Measurements from ENCODE around the gene BRSK2.

Gene BRSK2

DNA sequence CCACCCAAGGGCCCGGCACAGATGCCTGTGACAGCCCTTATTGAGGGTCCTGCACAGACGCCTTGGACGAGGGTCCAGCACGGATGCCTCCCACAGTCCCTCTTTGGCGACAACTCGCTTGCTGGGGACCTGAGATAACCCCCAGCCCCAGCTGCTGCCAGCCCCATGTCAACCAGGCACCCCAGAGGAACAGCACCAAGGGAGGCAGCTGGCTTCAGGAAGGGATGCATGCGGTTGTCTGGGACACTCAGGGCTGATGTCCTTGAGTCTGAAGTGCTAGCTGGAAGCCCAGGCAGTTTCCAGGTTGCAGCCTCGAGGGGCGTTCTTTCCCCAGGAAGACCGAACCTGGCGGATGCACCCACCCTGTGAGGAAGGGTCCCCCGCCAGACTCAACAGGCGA is 63.0 kb downstream of the BRSK2 start:
- DNase-seq (ENCODE audit: low read depth) = no peak

DNA sequence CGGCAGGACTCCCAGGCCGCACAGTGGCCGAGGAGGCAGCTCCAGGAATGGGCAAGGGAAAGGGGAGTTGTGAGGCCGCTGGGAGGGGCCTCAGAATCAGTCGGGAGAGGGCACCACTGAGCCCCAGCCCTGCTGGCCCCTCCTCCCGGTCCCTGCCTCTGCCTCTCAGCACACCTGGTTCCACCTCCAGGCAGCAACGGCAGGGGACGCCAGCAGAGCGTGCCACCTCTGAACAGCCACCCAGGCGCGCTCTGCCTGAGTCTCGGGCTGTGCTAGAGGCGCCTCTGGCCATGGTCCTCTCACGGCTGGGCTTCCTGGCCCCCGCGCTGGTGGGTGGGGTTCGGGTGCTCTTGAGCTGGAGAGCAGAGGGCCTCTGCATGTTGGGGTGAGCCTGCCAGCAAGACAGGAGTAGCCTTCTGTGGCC is 63.9 kb downstream of the BRSK2 start:
- DNase-seq (ENCODE audit: low read depth) = no peak

DNA sequence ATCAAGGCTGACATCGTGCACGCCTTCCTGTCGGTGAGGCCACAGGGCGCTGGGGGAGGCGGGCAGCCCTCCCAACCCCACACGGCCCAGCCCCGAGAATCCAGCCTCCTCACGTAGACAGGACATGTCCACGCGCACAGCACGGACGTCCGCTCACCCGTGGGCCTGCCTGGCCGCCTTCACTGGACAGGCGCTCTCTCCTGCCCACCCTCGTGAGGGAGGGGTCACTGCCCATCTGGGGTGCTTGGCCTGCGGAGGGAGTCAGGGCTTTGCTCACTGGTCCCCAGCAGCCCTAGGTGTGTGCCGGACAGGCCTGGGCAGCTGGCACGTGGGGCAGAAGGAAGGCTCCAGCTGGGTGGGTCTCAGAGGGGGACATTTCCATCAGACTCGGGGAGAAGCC is 64.8 kb downstream of the BRSK2 start:
- DNase-seq (ENCODE audit: low read depth) = no peak

DNA sequence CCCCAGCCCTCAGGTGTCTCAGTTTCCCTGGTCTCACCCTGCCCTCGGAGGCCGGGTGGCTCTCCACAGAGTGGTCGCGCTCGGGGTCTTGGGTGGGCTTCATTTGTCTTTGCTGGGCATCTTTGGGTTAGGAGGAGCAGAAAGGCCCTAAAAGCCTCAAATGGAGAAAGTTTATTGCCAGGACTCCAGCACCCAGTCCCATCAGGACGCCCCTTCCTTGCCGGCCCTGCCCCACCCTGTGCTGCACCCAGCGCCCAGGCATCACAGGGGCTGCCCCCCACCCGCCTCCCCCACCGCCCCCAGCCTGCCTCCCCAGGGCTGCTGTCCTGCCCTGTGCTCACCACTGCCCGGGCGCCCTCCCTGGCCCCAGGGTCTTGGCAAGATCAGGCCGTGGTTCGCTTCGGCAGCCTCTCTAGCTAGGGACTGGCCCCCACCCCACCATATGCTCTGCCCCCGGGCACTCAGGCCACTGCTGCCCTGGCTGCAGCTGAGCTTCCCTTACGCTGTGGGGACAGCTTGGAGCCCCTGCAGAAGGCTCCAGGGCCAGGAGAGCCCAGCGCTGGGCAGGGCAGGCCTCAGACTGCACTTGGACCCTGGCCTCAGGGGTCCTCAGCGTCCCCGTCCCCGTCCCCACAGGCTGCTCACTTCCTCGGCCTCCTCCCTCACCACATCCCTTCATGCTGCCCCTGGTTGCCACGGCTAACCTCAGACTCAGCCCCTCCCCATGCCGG is 65.5 kb downstream of the BRSK2 start:
- no peak for DNase-seq (ENCODE audit: low read depth)

DNA sequence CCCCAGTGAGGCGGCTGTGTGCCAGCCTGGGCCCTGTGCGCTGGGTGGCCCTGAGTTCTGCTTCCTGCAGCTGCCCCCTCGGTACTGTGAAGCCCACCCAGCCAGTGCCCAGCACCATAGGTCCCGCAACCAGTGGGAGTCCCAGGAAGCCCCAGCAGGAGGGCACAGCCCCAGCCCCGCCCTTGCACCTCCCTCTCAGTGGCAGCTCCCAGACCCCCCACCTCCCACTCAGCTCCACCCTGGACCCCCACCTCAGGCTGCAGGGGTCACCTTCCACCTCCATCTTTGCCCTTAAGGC is 66.0 kb downstream of the BRSK2 start:
- no peak for DNase-seq (ENCODE audit: low read depth)

DNA sequence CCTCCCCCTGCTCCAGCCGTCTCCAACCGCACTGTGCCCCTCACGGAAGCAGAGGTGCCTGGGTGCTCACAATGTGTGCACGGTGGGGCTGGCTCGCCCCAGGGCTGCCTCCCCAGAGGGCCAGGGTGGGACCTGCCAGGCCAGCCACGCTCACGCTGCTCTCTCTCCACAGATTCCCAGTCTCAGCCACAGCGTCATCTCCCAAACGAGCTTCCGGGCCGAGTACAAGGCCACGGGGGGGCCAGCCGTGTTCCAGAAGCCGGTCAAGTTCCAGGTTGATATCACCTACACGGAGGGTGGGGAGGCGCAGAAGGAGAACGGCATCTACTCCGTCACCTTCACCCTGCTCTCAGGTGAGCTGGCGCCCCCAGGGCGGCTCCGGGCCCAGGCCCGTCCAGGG is 66.4 kb downstream of the BRSK2 start:
- no peak for DNase-seq (ENCODE audit: low read depth)

DNA sequence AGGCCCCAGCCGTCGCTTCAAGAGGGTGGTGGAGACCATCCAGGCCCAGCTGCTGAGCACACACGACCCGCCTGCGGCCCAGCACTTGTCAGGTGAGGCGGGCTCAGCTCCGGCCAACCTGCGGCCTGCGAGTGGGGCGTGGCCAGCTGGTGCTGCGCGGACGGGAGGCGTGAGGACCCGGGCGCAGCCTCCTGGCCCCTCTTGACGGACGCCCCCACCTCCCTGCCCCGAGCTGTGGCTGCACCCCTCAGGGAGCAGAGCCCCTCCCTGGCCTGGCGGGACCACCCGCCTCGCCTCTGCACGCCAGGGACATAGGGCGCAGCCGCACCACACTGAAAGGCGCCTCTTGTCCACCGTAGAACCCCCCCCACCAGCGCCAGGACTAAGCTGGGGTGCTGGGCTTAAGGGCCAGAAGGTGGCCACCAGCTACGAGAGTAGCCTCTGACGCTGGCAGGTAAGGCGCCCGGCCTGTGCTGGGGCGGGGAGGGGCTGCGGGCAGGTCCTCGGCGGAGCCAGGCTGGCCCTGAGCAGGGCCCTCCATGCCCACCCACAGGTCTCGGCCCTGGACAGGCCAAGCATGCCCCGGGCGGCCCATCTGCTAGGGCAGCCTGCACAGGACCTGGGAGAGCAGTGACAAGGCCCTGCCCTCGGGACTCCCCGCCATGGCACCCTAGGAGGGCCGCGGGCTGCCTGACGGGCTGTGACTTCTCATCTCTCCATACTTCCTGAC is 67.0 kb downstream of the BRSK2 start:
- no peak for DNase-seq (ENCODE audit: low read depth)

DNA sequence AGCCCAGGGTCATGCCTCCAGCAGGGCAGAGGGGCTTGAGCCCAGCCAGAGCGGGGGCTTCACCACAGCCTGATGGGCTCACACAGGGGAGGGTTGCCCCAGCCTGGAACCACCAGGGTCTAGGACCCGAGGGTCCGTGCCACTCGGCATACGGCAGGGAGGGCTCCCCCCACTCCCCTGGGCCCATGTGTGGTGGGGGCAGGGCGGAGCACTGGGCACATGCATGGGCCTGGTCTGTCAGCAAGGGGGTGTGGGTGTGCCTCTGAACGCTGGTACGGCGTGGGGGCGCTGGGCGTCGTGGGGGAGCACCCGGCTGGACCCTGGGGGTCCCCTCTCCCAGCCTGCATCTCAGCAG is 67.6 kb downstream of the BRSK2 start:
- DNase-seq (ENCODE audit: low read depth) = no peak

DNA sequence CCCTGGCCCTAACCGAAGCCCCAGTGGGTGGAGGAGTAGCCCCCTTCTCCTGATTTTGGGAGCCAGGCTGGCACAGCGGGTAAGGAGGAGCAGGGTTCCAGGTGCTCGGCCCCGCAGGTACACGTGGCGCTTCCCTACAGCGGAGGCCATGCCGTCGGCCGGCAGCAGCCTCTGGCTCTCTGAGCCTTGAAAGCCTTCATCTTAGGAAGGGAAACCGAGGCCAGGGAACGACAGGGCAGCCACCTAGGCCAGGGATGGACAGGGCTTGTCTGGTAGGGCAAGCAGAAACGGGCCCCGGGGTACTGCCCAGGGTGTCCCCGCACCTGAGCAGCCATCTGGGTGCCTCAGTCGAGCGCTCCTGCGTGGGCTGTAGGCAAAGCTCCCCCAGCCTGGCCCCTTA is 68.1 kb downstream of the BRSK2 start:
- DNase-seq (ENCODE audit: low read depth) = no peak

DNA sequence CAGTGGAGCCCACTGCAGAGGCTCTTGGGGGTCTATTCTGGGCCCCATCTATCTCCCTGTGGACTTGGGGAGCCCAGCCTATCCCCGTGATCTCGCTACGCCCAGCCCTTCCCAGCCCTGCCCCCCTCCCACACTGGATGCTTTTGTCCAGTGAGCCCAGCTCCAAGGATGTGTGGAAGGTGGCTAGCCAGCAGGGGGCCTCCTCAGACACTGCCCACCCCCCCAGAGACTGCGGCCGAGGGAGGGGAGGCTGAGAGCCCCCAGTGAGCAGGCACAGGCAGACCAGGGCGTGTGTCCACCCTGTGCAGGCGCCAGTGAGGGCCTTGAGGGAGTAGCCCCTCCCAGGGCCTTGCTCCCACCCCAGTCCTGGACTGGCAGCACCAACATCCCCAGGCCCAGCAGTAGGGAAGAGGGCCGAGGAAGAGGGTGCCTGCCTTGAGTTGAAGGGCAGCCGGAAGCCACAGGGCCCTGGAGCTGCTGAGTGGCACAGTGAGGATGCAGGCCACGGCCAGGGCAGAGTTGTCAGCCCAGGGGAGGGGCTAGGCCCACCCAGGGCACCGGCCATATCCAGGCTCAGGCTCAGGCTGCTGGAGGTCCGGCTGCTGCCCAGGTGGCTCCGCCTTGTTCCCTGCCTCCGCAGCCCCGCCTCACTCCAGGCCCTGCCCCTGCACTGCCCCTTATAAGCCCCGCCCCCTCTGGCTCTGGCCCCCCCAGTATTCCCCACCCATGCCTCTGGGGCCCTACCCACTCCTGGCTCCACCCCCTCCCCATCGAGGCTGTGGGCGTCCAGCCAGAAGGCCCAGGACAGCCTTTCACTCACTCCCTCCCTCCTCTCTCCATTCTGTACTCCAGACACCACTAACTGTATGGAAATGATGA is 68.8 kb downstream of the BRSK2 start:
- no peak for DNase-seq (ENCODE audit: low read depth)

DNA sequence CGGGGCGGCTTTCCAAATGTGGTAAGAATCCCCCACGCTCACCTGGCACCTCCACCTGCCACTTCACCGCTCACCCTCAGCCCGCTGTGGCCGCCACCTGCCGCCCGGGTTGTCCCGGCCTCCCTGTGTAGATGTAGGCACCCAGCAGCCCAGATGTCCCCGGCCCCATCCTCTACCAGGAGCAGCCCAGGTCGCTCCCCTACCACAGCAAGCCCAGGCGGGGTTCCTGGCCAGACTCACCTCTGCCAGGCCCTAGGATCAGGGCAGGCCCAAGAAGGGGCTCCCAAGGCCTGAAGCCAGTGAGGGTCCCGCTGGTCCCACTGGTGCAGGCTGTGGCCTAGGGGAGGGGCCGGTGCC is 69.5 kb downstream of the BRSK2 start:
- DNase-seq (ENCODE audit: low read depth) = no peak

DNA sequence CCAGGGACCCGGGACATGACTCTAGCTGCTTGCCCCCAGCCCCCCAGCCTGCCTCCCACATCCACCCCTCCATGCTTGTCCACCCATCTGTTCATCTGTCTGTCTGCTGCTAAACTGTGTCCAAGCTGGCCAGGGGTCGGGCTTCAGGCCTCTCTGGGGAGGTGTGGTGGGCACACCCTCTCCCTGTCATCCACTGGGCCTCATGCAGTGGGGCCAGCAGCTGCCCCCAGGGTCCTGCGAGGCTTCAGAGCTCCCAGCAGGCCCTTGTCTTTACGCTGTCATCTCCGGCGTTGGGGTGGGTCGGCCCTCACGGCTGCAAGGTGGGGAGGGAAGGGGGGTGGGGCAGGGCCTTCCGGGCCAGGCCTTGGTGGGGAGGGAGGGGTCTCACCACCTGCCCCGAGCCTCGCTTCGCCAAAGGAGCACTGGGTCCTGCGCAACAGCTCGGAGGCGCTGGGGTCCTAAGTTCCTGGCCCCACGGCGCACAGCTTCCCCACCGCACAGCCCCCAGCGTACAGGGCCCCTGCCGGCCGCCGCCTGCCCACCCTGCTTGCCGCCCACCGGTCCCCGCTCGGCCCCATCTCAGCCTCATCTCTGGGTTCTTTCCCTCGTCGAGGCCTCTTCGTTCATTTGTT is 70.1 kb downstream of the BRSK2 start:
- DNase-seq (ENCODE audit: low read depth) = no peak

DNA sequence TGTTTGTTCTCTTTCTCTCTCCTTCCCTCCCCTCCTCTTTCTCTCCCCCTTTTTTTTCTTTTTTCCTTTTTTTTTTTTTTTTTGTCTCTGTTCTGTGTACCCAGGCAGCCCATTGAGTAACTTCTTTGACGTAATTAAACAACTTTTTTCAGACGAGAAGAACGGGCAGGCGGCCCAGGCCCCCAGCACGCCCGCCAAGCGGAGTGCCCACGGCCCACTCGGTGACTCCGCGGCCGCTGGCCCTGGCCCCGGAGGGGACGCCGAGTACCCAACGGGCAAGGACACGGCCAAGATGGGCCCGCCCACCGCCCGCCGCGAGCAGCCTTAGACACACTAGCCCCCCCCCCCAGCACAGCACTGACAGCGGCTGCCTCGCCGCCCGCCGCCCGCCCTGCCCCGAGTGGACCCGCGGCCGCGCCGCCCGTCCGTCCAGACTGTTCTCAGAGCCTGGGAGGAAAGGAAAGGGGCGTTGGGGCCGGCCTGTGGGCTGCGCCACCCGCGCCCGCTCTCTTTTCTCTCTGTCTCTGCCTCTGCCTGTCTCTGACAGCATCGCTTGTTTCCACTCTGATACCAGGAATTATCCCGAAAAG is 70.8 kb downstream of the BRSK2 start:
- no peak for DNase-seq (ENCODE audit: low read depth)

DNA sequence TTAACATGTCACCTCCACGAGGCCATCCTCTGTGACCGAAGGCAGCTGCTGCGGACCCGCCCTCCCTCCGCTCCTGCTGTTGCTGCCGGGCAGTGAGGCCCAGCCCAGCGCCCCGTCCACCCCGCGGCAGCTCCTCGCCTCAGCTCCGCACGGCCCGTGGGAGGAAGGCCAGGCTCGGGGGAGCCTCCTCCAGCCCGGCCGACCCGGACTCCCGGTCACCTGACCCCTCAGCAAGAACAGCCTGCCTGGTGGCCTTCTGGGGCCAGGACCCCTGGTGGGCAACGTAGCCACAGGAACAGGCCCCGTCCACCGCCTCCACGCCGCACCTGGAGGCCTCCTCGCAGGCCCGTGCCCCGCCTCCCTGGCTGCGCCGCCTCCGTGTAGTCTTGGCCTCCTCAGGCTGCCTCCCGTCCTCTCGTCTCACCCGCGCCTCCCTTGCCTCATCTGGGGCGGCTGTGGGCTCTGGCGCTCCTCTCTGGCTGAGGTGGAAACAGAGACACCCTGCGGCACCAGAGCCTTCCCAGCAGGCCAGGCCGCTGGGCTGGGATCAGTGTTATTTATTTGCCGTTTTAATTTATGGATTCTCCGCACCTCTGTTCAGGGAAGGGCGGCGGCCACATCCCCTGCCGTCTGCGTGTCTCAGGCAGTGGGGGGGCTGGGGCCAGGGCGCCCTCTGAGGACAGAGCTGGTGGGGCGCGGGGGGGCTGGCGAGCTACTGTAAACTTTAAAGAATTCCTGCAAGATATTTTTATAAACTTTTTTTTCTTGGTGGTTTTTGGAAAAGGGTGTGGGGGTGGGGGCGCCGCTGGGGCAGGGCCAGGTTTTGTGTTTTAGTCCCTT is 71.5 kb downstream of the BRSK2 start:
- no peak for DNase-seq (ENCODE audit: low read depth)

DNA sequence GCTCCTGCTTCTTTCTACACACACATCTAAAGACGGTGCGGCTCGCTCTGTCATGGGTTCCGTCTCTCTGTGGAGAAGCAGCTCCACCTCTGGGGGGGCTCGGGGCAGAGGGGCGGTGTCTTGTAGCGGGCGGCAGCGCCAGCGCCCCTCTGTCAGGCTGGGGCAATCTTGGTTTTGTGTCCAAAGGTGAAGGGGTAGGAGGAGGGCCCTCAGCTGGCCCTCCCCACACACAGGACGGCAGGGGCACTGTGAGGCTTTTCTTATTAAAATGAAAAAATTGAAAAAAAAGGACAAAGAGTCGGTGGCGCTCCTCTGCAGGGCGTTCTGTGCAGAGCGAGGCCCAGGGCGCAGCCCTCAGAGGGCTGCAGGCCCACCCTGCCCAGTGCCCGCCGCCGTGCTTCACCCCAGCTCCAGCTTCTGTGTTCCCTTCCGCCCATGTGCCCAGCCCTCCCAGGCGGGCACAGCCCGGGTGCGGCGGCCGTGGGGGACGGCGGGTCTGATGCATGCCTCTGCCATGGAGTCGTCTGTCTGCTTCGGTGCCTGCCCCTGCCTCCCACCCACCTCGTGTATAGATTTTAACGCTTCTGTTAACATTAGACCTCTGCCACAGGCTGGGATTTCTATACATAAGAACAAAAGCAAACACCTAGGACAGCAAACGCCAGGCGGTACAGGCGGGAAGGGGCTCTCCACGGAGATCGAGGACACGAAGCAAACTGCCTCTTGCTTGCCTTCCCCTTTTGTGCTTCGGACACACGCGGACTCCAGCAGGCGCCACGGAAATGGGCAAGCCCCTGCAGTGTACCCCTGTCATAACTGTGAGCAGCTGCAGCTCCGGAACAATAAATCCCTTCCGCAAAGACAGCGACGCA is 72.3 kb downstream of the BRSK2 start:
- DNase-seq (ENCODE audit: low read depth) = no peak

DNA sequence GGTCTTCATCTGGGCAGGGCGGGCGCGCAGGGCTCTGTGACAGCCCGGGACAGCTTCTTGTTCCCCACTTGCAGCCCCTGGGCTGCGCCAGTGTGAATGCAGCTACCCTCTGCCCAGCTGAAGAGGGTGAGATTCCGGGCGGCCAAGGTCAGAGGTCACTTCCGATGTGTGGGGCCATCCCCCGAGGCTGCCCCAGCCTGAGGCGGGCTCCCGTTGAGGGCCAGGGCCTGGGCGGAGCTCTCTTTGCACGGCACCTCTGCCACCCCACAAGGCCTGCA is 72.9 kb downstream of the BRSK2 start:
- no peak for DNase-seq (ENCODE audit: low read depth)

DNA sequence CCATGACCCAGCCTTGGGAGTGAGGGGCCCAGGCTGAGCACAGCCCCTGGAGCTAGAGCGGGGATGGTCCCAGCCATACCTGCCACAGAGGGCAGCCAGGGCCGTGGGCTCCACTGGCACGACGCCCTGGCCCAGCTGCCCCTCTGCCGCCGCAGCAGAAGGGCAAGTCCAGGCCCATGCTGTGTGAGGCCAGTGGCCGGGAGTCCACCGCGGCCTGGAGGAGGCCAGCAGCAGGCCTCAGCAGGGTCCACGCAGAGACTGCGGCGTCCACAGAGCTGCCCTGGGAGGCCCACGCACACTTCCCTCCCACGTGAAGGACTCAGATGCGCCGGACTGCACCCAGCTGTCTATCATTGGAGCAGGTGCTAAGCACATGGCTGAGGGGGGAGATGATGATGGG is 73.3 kb downstream of the BRSK2 start:
- DNase-seq (ENCODE audit: low read depth) = no peak

DNA sequence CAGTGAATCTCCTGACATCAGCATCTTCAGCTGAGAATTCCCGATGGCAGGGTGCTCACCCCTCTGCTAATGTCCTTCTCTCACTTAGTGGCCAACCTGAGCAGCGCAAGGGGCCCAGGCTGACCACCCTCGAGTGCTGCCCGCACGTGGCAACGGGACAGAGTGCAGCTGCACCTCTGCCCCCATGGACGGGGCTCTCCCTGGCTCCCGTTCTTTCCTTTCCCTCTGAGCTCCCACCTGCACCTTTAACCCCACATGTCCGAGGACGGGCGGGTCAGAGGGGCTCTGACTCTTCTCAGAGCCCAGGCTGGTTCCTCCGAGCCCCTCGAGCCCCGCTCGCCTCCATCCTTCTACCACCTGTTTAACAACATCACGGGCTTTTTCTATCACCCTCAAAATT is 77.0 kb downstream of the BRSK2 start:
- no peak for DNase-seq (ENCODE audit: low read depth)

DNA sequence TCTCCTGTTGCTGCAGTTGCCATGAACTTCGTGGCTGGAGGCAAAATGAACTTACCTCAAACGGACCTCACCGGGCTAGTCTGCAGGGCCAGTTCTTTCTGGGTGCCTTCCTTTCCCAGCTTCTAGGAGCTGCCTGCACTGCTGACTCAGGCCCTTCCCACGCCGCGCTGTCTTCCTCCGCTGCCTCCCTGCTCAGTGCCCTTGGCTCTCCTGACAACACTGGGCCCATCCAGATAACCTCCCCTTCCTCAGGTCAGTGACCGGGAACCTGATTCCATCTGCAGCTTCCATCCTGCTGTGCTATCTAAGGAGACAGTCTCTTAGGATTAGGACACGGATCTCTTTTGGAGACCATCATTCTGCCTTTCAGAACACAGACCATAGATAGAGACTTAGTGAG is 77.5 kb downstream of the BRSK2 start:
- DNase-seq (ENCODE audit: low read depth) = no peak

DNA sequence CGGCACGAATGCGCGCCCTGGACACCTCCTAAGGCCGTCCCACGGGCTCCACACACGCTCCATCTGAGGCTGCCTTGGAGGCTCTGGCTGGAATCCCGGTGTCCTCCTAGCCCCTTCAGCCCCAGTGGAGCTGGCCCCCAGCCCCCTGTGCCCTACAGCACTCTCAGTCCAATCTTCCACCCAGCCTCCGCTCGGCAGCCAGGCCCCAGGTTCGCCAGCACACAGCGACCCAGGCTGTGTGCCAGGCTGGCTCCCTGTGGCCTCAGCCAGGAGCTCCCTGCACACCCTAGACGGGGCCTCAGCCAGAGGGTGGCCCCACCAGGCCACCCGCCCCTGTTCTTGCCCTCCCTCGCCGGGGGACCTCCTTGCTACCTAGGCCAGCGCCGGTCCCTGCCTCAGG is 78.3 kb downstream of the BRSK2 start:
- DNase-seq (ENCODE audit: low read depth) = no peak

All from stromal cell of bone marrow (primary cell).